GM19372 (cell line): ENCODE measurements around the gene HMGN4.
A peak's percentile ranks its signal among the peaks of the same experiment; 100 is the strongest.
"Not testable (repeated sequence)": the region's sequence is repeated elsewhere in the genome, so short reads cannot be mapped to it uniquely, and the experiment has no call there.

Source experiments
- ATAC-seq: cut with Tn5 transposase; IDR thresholded peaks from one replicate; pipeline ENCODE4 v1.9.1; 2021; ENCODE audit warnings: mild to moderate bottlenecking, low read depth, moderate library complexity; ENCODE audit not compliant: unreplicated experiment

HMGN4 gene

DNA sequence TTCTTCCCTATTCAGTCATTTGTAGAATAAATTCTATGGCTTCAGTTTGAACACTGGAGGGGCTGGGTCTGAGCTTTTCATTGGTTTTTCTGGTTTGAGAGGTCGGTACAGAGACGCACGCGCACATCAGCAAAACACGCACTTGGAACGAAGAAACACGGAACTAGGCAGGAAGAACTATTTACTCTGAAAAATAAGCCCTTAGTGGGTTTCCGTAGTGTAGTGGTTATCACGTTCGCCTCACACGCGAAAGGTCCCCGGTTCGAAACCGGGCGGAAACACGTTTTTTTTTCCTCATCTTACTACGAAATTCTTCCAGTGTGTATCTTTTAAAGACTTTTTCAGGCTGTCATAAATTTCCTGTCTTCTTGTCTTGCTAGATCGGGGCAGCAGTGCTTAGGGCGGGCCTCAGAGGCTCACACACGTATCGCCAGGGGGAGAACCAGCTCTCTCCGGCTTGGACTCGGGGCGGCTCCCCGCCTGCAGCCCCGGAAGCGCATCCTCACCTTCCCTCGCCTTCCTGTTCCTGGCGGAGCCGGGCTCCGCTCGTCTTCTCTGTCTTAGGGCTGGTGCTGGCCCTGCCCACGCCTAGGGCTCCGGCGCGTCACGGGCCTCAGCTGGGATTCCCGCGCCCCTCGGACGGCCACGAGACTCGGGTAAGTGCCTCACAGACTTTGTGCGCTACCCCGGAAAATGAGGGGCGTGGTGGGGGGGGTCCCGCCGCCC lies at the start of gene HMGN4:
HMGN4 (plus strand) TSS at position 521 of the 726 bp plus-strand sequence. CDS start 6,841 bp downstream, outside the sequence.
- peak; percentile 45 for ATAC-seq

DNA sequence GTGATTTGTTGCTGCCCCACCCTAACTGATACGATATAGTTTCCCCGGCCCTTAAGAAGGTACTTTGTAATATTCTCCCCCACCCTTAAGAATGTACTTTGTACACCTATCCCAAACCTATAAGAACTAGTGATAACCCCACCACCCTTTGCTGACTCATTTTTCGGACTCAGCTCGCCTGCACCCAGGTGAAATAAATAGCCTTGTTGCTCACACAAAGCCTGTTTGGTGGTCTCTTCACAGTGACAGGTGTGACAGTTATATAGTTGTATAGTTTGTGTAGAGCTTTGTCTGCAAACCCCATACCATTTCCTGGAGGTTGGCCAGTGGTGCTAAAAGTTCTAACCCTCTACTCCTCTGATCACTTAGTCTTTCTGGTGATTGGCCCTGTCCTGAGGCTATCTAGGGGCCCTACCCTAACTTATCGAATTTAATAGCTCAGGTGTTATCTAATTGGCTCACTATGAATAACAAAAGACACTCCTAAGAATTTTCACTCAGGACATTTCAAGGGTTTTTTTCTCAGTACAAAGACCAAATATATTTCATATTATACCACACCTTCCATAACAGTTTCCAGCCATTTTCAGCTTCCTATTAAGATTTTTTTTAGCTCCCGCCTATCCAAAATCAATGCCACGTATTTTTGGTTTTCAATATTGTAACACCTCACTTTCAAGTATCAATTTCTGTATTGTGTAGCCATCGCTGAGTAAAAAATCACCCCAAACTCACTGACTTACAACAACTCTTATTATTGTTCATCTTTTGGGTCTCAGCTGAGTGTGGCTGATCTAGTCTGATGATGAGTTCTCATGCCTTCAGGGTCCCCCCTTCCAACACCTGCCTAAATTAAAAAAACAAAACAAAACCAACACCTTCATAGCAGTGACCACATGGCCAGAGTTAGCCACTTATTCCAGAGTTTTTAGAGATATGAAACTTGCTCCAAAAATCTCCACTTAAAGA lies 47.9 kb upstream of the HMGN4 start:
- no peak for ATAC-seq

DNA sequence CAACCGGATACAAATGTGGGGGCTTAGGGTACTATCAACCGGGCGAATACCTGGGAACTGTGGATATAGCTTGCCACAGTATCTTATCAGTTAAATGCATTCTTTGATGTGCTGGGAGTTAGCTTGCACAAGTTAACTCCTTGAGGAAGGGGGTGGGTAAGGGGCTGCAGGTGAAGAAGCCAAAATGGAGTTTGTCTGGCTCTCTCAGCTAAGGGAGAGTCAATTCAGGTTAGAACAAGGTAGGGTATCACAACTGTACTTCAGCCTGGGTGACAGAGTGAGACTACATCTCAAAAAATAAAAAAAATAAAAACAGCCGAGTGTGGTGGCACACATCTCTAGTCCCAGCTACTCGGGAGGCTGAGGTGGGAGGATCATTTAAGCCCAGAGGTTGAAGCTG lies 46.6 kb upstream of the HMGN4 start:
- ATAC-seq, result no peak

DNA sequence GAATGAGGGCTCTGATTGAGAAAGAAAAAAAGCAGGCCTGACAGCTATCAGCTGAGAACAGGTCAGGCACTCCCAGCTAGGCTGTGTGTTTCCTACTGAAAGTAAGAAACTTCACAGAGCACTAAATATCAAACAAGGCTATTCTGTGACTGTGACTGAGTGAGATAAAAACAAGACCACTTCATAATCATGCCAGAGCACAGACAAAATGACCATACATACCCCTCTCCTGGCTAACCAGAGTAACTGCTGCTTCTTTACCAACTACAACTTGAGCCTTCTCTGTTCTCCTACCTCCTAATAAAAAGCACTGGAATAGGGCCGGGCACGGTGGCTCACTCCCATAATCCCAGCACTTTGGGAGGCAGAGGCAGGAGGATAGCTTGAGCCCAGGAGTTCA lies 44.9 kb upstream of the HMGN4 start:
- ATAC-seq, result no peak

DNA sequence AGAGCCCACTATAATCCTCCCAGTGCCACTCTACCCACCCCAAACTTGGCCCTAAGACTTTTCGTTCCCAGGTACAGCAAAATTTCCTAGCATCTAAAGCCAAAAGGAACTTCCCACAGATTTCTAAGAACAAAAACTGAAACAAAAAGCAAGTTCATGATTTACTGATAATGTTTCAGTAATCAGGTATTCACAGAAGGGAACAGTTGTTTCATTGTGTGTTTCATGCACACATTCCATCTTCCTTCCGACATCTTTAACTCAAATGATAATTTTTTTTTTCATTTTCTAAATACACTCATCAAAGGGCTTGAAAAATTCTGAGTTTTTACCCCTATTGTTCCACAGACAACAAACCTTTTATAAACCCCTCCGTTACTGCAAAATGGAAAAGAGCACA lies 44.0 kb upstream of the HMGN4 start:
- ATAC-seq, result no peak

DNA sequence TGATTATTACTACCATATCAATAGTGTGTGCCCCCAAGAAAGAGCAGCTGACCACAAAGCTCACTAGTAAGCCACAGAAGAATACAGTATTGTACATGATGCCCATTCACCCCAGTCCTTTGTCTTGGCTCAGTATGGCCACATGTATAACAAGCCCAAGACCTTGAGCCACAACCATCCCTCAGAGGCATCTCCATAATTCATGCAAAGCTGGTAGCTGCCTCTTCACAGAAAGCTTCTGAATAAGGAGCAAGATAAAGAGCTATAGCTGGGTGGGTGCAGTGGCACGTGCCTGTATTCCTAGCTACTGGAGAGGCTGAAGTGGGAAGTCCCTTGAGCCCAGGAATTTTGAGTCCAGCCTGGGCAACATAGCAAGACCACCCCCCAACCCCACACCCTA lies 42.9 kb upstream of the HMGN4 start:
- ATAC-seq, result no peak

DNA sequence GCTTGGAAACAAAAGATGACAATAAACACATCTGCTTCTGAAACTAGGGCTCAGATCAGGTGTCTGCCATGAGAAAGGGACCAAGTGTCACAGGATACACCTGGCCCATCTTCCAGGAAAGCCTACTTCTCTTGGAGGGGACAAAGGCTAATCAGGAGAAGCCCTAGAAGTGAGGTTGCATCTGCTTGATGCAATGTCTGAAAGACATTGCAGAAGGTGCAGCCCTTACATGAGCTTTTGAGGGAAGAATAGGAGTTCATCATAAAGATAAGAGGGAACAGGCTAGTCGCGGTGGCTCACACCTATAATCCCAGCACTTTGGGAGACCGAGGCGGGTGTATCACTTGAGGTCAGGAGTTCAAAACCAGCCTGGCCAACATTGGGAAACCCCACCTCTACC lies 40.6 kb upstream of the HMGN4 start:
- no peak for ATAC-seq

DNA sequence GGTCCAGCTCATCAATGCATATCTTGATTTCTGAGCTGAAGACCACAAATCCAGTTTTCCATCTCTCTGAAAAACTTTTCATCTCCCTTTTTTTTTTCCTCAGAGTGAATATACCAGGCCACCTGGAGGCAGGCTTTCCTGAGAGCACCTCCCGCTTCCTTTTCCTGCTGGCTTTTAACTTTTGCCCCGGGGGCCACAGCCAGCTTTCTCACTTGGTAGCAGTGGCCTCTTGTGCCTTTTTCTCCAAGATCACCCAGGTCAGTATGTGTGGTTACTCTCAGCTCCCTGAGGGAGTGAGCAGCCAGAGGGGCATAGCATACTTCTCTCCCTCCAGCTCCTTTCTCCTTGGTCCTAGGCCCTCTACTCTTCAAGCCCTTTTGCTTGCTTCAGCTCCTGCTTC lies 38.1 kb upstream of the HMGN4 start, which contains the start of gene BTN1A1:
BTN1A1 (plus strand) TSS at position 202 of the 400 bp plus-strand sequence. CDS start 984 bp downstream, outside the sequence.
- ATAC-seq, result no peak

DNA sequence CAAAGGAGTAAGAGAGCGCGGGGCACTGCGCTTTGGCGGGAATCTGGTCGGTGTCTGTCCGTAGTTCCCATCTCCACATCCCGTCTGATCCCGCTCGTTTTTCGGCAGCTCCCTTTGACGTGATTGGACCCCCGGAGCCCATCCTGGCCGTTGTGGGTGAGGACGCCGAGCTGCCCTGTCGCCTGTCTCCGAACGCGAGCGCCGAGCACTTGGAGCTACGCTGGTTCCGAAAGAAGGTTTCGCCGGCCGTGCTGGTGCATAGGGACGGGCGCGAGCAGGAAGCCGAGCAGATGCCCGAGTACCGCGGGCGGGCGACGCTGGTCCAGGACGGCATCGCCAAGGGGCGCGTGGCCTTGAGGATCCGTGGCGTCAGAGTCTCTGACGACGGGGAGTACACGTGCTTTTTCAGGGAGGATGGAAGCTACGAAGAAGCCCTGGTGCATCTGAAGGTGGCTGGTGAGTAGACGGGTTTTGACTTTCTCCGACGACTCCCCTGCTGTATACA lies 36.6 kb upstream of the HMGN4 start:
- no peak for ATAC-seq

DNA sequence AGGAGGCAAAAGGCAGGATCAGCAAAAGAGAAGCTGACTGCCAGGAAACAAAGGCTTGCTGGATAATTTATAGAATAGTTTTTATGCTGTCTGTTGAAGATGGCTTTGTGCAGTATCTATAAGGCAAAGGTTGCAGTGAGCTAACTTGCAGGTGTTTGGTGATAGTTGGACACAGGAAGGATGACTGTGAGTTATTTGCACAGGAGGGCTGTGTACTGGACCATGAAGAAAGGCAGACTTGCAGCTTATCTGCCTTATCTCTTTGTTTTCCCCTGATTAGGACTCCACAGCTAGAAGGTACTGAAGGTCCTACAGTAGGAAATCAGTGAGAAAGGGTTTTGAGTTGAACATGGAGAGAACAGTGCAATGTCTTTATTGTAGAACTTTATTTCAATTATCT lies 36.0 kb upstream of the HMGN4 start:
- no peak for ATAC-seq

DNA sequence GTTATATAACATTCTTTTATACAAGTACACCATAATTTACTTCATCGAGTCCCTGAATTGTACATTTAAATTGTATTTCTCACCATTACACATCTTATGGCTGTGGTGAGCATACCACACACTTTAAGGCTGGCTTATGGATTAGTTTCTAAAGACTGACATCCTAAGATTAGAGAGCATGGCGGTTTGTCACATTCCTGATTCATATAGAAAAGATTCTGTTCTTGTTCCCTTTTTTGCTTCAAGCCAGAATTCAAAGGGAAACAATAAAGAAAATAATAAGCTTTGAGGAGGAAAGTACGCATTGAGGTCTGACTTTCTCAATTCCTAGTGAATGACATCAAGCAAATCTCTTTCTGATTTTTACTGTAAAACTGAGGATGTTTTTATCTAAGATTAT lies 35.5 kb upstream of the HMGN4 start:
- no peak for ATAC-seq

DNA sequence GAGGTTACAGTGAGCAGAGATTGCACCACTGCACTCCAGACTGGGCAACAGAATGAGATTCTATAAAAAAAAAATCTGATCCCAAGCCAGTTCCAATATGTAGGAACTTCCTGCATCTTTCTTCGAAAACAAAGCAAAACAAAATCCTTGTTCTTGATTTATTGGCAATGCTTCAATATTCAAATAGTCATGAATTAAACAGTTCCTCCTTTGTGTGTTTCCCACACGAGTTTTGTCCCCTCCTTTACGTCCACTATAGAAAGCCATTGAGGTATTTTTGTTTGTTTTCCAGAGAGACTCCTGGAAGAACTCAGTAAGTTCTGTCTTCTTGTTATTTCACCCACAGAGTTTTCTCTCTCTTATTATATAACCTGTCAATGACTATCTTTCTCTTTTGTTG lies 30.5 kb upstream of the HMGN4 start:
- no peak for ATAC-seq

DNA sequence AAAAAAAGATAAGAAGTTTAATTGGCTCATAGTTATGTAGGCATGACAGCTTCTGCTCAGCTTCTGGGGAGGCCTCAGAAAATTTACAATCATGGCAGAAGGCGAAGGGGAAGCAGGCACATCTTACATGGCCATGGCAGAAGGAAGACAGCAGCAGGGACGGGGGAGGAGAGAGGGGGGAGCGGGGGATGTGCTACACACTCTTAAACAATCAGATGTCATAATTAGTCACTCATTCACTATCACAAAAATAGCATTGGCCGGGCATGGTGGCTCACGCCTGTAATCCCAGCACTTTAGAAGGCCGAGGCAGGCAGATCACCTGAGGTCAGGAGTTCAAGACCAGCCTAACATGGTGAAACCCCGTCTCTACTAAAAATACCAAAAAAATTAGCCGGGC lies 27.1 kb upstream of the HMGN4 start:
- ATAC-seq, result not testable (repeated sequence)

DNA sequence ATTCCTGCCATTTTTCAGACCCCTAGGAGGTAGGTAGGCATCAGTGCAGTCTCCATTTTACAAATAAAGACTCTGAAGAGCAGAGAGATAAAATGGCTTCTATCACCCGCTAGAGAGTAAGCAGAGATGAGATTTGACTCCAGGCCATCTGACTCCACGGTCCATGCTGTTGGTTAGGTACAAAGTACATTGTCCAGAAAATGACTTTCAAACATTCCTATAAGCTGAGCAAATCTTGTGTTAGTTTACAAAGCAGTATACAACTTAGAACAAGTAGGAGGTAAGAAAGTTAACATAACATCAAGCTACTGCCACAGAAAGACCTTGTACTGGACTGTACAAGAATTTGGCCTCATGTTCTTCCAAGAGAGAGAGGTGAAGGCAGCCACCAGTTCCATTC lies 23.2 kb upstream of the HMGN4 start:
- no peak for ATAC-seq

DNA sequence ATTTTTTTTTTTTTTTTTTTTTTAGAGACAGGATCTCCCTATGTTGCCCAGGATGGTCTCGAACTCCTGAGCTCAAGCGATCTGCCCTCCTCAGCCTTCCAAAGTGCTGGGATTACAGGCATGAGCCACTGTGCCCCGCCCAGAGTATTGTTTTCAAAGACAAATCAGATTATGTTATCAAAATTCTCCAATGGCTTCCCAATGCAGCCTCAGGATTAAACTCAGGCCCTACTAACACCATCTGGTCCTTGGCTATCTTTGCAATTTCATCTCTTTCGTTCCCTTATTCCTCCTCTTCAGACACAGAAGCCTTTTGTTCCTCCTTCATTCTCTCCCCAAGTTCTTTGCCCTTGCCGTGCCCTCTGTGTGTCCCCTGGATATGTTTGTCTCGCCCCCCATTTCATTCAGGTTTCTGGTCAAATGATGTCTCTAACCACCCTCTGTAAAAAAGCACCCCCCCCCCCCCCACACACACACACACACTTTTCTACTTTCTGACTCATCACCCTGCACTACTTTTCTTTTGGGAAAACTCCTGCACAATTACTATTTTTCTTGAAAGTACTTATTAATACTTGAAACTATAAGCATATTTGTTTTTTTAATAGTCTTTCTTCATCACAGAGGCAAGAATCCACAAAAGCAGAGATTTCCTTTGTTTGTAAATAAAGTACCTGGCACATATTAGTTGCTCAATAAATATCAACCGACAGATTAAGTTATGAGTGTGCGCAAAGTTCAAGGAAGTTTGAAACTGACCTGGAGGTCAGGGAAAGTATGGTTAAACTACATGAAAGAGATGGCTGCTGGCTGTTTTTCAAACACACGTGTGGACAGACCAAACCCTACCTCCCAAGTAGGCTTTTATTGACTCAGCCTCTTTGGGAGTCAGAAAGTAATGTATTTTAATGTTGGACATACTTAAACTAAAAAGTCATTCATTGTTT lies 21.4 kb upstream of the HMGN4 start:
- ATAC-seq, result no peak

DNA sequence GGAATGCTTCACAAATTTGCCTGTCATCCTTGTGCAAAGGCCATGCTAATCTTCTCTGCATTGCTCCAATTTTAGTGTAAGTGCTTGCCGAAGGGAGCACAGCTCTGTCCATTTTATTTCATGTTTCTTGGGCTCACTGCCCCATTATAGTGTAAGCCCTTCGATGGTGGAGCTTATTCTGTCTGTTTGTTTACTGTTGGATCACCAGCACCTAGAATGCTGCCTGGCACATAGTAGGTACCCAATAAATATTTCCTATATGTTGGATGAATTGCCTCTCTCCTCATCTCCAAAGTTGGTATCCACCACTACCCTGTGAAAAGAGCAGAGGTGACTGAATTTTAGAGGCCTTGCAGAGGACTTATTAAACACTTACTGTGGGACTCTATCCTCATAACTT lies 18.8 kb upstream of the HMGN4 start:
- ATAC-seq, result no peak

DNA sequence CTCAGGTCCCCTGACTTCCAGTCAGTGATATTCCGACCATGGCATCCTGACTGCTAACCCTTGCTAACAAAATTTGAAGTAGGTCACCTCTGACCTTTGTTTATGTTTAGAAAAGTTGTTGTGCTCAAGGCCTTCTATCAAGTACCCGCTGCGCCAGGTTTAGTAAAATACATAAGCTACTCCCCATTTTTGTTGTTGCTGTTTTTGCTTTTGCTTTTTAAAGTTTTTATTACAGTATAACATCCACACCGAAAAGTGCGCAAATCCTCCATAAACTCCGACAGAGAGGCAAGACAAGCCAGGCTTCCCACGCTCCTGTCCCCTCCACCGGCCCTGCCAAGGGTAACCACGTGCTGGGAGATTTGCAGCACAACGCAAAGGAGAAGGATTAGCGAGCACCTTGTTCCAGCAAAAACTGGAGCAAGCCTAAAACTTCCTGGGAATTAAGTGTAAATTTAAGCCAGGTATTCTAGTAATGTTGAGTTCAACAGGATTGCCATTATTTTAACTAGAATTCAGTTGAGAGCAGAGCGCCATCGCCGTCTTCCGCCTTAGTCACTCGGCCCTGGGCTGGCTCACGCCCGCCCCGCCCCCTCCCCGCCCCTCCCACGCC lies 17.8 kb upstream of the HMGN4 start:
- ATAC-seq, result peak; percentile 26

DNA sequence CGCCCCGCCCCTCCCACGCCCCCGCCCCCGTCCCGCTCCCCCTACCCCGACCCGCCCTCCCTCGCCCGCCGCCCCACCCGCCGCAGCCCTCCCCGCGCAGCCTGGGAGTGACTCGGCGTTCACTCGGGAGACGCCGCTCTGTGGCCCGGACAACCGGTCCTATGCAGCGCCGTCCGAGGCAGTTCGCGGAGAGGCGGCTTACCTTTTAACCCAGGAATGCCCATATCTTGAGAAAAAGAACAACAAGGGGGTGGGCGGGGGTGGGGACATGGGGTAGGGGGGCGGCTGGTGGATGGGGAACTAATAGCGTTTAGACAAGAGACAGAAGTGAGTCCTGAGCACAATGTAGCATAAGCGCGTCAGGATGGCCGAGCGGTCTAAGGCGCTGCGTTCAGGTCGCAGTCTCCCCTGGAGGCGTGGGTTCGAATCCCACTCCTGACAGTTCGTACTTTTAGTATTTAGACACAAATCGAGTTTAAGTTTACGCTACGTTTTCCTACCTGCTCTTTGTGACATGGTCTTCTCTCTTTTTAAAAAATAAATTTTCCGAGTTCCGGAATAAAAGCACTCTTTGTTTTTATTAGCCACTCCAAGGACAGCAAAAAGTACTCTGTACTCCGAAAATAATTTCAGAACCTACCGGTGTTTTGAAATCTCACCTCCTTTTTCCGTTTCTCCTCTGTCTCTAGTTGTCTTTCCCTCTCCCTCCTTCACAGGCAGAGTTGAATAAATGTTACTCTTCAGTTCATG lies 17.1 kb upstream of the HMGN4 start:
- peak; percentile 51 for ATAC-seq
